Neural cell (in vitro differentiated cells): Measurements from ENCODE around the gene HDC. TPM values are rescaled to one million over a fixed set of nuclear protein-coding genes. Genes with fewer than 3 reads are reported as not detected.

Source experiments
- H2AFZ ChIP-seq: fragments of 200-600, 300-800 bp; sonication (generic), shearing (Covaris generic); 2 replicates; pipeline ENCODE4 v1.6.0; 2014; ENCODE audit warnings: low read depth, mild to moderate bottlenecking, antibody characterized with exemption, low read length, moderate library complexity
- H3F3A ChIP-seq: fragments of 200-600 bp; shearing (Covaris generic); 2 replicates; pipeline ENCODE4 v1.6.1; 2016; ENCODE audit warnings: mild to moderate bottlenecking, moderate library complexity, mixed read lengths, antibody characterized with exemption, low read length; ENCODE audit not compliant: insufficient read depth, poor library complexity, severe bottlenecking
- H3K27ac ChIP-seq: fragments of 200-600, 300-800 bp; sonication (generic), shearing (Covaris generic); 2 replicates; pipeline ENCODE4 v1.5.1; 2014; ENCODE audit warnings: mild to moderate bottlenecking, low read length, moderate library complexity
- H3K27me3 ChIP-seq: fragments of 300-800, 200-600 bp; sonication (generic), shearing (Covaris generic); 2 replicates; pipeline ENCODE4 v1.6.0; 2014; ENCODE audit warnings: mild to moderate bottlenecking, low read depth, low read length, moderate library complexity; ENCODE audit not compliant: insufficient read depth
- H3K36me3 ChIP-seq: fragments of 300-800, 200-600 bp; sonication (generic), shearing (Covaris generic); 2 replicates; pipeline ENCODE4 v1.5.1; 2014; ENCODE audit warnings: mild to moderate bottlenecking, antibody characterized with exemption, low read length, moderate library complexity; ENCODE audit not compliant: insufficient read depth
- H3K4me2 ChIP-seq: fragments of 300-800, 200-600 bp; sonication (generic), shearing (Covaris generic); 2 replicates; pipeline ENCODE4 v1.6.0; 2014; ENCODE audit warnings: mild to moderate bottlenecking, low read length
- H3K4me3 ChIP-seq: fragments of 300-800, 200-600 bp; sonication (generic), shearing (Covaris generic); 2 replicates; pipeline ENCODE4 v1.5.1; 2014; ENCODE audit warnings: mild to moderate bottlenecking, low read length, moderate library complexity
- H3K79me2 ChIP-seq: fragments of 200-600 bp; shearing (Covaris generic); replicated peaks from 2 replicates; pipeline ENCODE4 v1.6.0; 2014; ENCODE audit warnings: mild to moderate bottlenecking, low read length, moderate library complexity; ENCODE audit not compliant: insufficient read depth
- H3K9ac ChIP-seq: fragments of 300-800, 200-600 bp; sonication (generic), shearing (Covaris generic); 2 replicates; pipeline ENCODE4 v1.6.1; 2016; ENCODE audit warnings: mild to moderate bottlenecking, low read length, mixed read lengths
- H3K9me2 ChIP-seq: fragments of 200-600 bp; shearing (Covaris generic); 2 replicates; pipeline ENCODE4 v1.6.1; 2016; ENCODE audit warnings: mild to moderate bottlenecking, low read length, mixed read lengths; ENCODE audit not compliant: insufficient read depth
- H3K9me3 ChIP-seq: fragments of 200-600, 300-800 bp; sonication (generic), shearing (Covaris generic); 2 replicates; pipeline ENCODE4 v1.6.1; 2016; ENCODE audit warnings: mild to moderate bottlenecking, mixed run types, low read length, moderate library complexity, mixed read lengths
- H4K20me1 ChIP-seq: fragments of 200-600 bp; shearing (Covaris generic); 2 replicates; pipeline ENCODE4 v1.6.1; 2016; ENCODE audit warnings: mild to moderate bottlenecking, mixed run types; ENCODE audit not compliant: insufficient read depth
- CTCF ChIP-seq: fragments of 450-650 bp; IDR thresholded peaks from 2 replicates; pipeline ENCODE4 v1.5.1; 2014; ENCODE audit warnings: antibody characterized with exemption, mild to moderate bottlenecking, moderate library complexity; ENCODE audit not compliant: poor library complexity, severe bottlenecking
- EP300 ChIP-seq: fragments of 450-650 bp; conservative IDR thresholded peaks from 2 replicates; pipeline ENCODE4 v1.6.1; 2014; ENCODE audit warnings: antibody characterized with exemption, mild to moderate bottlenecking, moderate library complexity; ENCODE audit not compliant: poor library complexity, severe bottlenecking
- EZH2 ChIP-seq: fragments of 200-600, 300-800 bp; shearing (Covaris generic), sonication (generic); IDR thresholded peaks from 2 replicates; pipeline ENCODE4 v1.6.1; 2014; ENCODE audit warnings: antibody characterized with exemption, low read length, borderline replicate concordance, mild to moderate bottlenecking; ENCODE audit not compliant: insufficient read depth, poor library complexity, severe bottlenecking
- MXI1 ChIP-seq: fragments of 450-650 bp; conservative IDR thresholded peaks from 2 replicates; pipeline ENCODE4 v1.6.1; 2014; ENCODE audit warnings: antibody characterized with exemption, mild to moderate bottlenecking; ENCODE audit not compliant: poor library complexity, severe bottlenecking
- POLR2AphosphoS5 ChIP-seq: IDR thresholded peaks from 2 replicates; pipeline ENCODE4 v1.6.1; 2012
- RAD21 ChIP-seq: fragments of 450-650 bp; conservative IDR thresholded peaks from 2 replicates; pipeline ENCODE4 v1.6.1; 2014; ENCODE audit warnings: antibody characterized with exemption, mild to moderate bottlenecking, moderate library complexity
- REST ChIP-seq: IDR thresholded peaks from 2 replicates; pipeline ENCODE4 v1.6.1; 2012; ENCODE audit warnings: borderline replicate concordance
- SMC3 ChIP-seq: fragments of 450-650 bp; conservative IDR thresholded peaks from 2 replicates; pipeline ENCODE4 v1.6.1; 2014; ENCODE audit warnings: antibody characterized with exemption, mild to moderate bottlenecking, moderate library complexity; ENCODE audit not compliant: poor library complexity
- TAF1 ChIP-seq: IDR thresholded peaks from 2 replicates; pipeline ENCODE4 v1.6.1; 2012; ENCODE audit warnings: low read depth
- polyA plus RNA-seq: library from polyadenylated mRNA; depleted of rRNA; stranded (reverse); fragments of >200 nt; gene quantifications from 2 replicates; pipeline ENCODE4 v1.2.3, GENCODE V29; 2014

The HDC gene
- polyA plus RNA-seq, 1 donor from 2014 or later = 4.5 TPM

- no peak overlapping the region for H3K27ac ChIP-seq
- no peak for TF ChIP-seq EP300
- no peak for TF ChIP-seq TAF1
- TF ChIP-seq SMC3 = no peak
- no peak for TF ChIP-seq EZH2
- TF ChIP-seq RAD21 = no peak
- TF ChIP-seq MXI1 = no peak
- no peak for TF ChIP-seq POLR2AphosphoS5
- TF ChIP-seq REST = no peak
- TF ChIP-seq CTCF = no peak
- no peaks in the 10 kb centered on the region for H3K36me3 ChIP-seq
- H3K9ac ChIP-seq = no peak overlapping the region
- H3K27me3 ChIP-seq = no peaks in the 10 kb centered on the region
- no peak overlapping the region for H3K4me3 ChIP-seq
- no peaks in the 10 kb centered on the region for H3F3A ChIP-seq
- no peak overlapping the region for H3K4me2 ChIP-seq
- no peaks in the 10 kb centered on the region for H3K9me3 ChIP-seq
- H3K9me2 ChIP-seq = no peaks in the 10 kb centered on the region
- no peak overlapping the region for H2AFZ ChIP-seq
- no peaks in the 10 kb centered on the region for H4K20me1 ChIP-seq
- no peaks in the 10 kb centered on the region for H3K79me2 ChIP-seq
Observed at GRCh38 chr15:50218691-50219090, 46.8 kb downstream of the HDC start.

- H2AFZ ChIP-seq = no peak overlapping the region
- H4K20me1 ChIP-seq = no peaks in the 10 kb centered on the region
- H3K36me3 ChIP-seq = no peaks in the 10 kb centered on the region
- H3K9me2 ChIP-seq = no peaks in the 10 kb centered on the region
- no peaks in the 10 kb centered on the region for H3K79me2 ChIP-seq
- no peaks in the 10 kb centered on the region for H3K9me3 ChIP-seq
- H3F3A ChIP-seq = no peaks in the 10 kb centered on the region
- H3K9ac ChIP-seq = no peak overlapping the region
- no peak for TF ChIP-seq SMC3
- TF ChIP-seq POLR2AphosphoS5 = no peak
- no peak for TF ChIP-seq MXI1
- TF ChIP-seq EP300 = no peak
- no peaks in the 10 kb centered on the region for H3K27me3 ChIP-seq
- no peak overlapping the region for H3K27ac ChIP-seq
- no peak overlapping the region for H3K4me3 ChIP-seq
- H3K4me2 ChIP-seq = no peak overlapping the region
Observed at GRCh38 chr15:50218291-50218690, 47.2 kb downstream of the HDC start.
